Activated naive CD8-positive, alpha-beta T cell treated with anti-CD3 and anti-CD28 coated beads, Interleukin-2, amount 50 U/mL, for 24 hours (primary cell): Measurements from ENCODE around the gene CD68.
"Not testable (repeated sequence)": the region's sequence is repeated elsewhere in the genome, so short reads cannot be mapped to it uniquely, and the experiment has no call there.

Experiments
- ATAC-seq: fragments of 150-1000 bp; cut with Tn5 transposase; one replicate; pipeline ENCODE4 v1.10.0; 2021
- DNase-seq: peaks from one replicate; pipeline ENCODE4 v3.0.0; 2021
- H3K27ac Mint-ChIP-seq: one replicate; pipeline ENCODE4 v1.8.0; 2021; ENCODE audit warnings: mild to moderate bottlenecking, mixed read lengths
- H3K27me3 Mint-ChIP-seq: one replicate; pipeline ENCODE4 v1.8.0; 2021; ENCODE audit warnings: mixed read lengths
- H3K36me3 Mint-ChIP-seq: one replicate; pipeline ENCODE4 v1.8.0; 2021; ENCODE audit warnings: low read depth, mixed read lengths
- H3K4me1 Mint-ChIP-seq: one replicate; pipeline ENCODE4 v1.8.0; 2021; ENCODE audit warnings: mixed read lengths
- H3K4me3 Mint-ChIP-seq: one replicate; pipeline ENCODE4 v1.8.0; 2021; ENCODE audit warnings: mild to moderate bottlenecking, moderate library complexity, mixed read lengths
- H3K9me3 Mint-ChIP-seq: one replicate; pipeline ENCODE4 v1.8.0; 2021; ENCODE audit warnings: mixed read lengths

The CD68 gene

GRCh38 chr17:7583253-7584109, 4.0 kb downstream of the CD68 start, which contains the start of gene MPDU1:
Gene MPDU1 (plus strand): TSS chr17:7583852. CDS start chr17:7583863, 11 bp downstream.
- H3K27me3 Mint-ChIP-seq = no peaks in the 10 kb centered on the region
- peaks cover 69% of the 10 kb centered on the region for H3K4me1 Mint-ChIP-seq
- DNase-seq (peak; percentile 96), ATAC-seq (peak; percentile 59)
- H3K27ac Mint-ChIP-seq = peak within 1 kb of the TSS; percentile 100
- H3K4me3 Mint-ChIP-seq = peak within 1 kb of the TSS; percentile 96
- no peaks in the 10 kb centered on the region for H3K9me3 Mint-ChIP-seq
- H3K36me3 Mint-ChIP-seq = peaks cover 31% of the 10 kb centered on the region

GRCh38 chr17:7586673-7587419, 7.4 kb downstream of the CD68 start:
- H3K36me3 Mint-ChIP-seq = peaks cover 23% of the 10 kb centered on the region
- no peaks in the 10 kb centered on the region for H3K9me3 Mint-ChIP-seq
- no peak for DNase-seq
- H3K27ac Mint-ChIP-seq = peak overlapping the region; percentile 18
- peaks cover 37% of the 10 kb centered on the region for H3K4me1 Mint-ChIP-seq
- no peaks in the 10 kb centered on the region for H3K27me3 Mint-ChIP-seq
- H3K4me3 Mint-ChIP-seq = no peak overlapping the region
- no peak for ATAC-seq

DNA sequence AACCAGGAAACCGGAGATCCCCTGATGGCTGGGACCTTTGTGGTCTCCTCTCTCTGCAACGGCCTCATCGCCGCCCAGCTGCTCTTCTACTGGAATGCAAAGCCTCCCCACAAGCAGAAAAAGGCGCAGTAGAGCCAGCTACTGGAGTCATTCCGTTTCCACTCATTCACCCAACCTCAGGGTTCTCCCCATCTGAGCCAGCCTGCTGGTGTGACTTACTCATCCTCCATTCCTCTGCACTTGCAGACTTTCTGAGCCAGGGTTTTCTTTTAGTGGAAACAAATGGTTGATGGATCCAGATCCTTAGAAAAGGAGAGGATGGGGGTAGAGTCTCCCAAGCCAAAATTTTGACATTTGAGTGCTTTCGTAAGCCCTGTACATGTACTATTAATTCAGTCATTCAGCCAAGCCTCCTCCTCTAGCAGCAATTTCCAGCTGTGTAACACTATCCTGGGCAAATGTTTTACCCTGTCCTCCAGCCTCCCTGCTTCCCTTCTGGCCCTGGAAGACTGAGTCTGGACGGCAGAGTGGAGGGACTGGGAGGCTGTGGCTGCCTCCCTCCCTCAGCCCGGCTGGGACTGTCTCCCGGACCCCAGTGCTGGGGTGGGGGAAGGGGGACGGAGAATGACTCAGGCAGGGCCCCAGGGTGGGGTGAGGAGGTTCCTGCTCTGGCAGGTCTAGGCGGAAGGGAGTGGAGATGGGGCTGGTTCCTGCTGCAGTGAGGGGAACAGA, 8.1 kb downstream of the CD68 start:
- peaks cover 22% of the 10 kb centered on the region for H3K36me3 Mint-ChIP-seq
- DNase-seq = no peak
- no peaks in the 10 kb centered on the region for H3K27me3 Mint-ChIP-seq

GRCh38 chr17:7588553-7589203, 9.2 kb downstream of the CD68 start:
- H3K4me3 Mint-ChIP-seq = no peak overlapping the region
- no peaks in the 10 kb centered on the region for H3K9me3 Mint-ChIP-seq
- ATAC-seq (no peak), DNase-seq (no peak)
- H3K27me3 Mint-ChIP-seq = no peaks in the 10 kb centered on the region
- H3K27ac Mint-ChIP-seq = no peak overlapping the region
- peaks cover 29% of the 10 kb centered on the region for H3K36me3 Mint-ChIP-seq
- peaks cover 24% of the 10 kb centered on the region for H3K4me1 Mint-ChIP-seq

More for the DNA sequence above, 8.1 kb downstream of the CD68 start:
- no peak overlapping the region for H3K4me3 Mint-ChIP-seq
- H3K4me1 Mint-ChIP-seq = peaks cover 30% of the 10 kb centered on the region
- H3K9me3 Mint-ChIP-seq = no peaks in the 10 kb centered on the region
- H3K27ac Mint-ChIP-seq = no peak overlapping the region
- ATAC-seq = no peak

GRCh38 chr17:7589204-7589868, 9.9 kb downstream of the CD68 start:
- H3K27ac Mint-ChIP-seq = no peak overlapping the region
- peaks cover 32% of the 10 kb centered on the region for H3K36me3 Mint-ChIP-seq
- no peaks in the 10 kb centered on the region for H3K9me3 Mint-ChIP-seq
- peaks cover 19% of the 10 kb centered on the region for H3K4me1 Mint-ChIP-seq
- DNase-seq (peak; percentile 67), ATAC-seq (peak; percentile 70)
- H3K4me3 Mint-ChIP-seq = no peak overlapping the region
- no peaks in the 10 kb centered on the region for H3K27me3 Mint-ChIP-seq

- no peak within 1 kb of the TSS for H3K4me3 Mint-ChIP-seq
- peaks cover 31% of the 10 kb centered on the region for H3K36me3 Mint-ChIP-seq
- ATAC-seq (no peak), DNase-seq (no peak)
- no peaks in the 10 kb centered on the region for H3K9me3 Mint-ChIP-seq
- no peak within 1 kb of the TSS for H3K27ac Mint-ChIP-seq
- H3K27me3 Mint-ChIP-seq = no peaks in the 10 kb centered on the region
- H3K4me1 Mint-ChIP-seq = peaks cover 11% of the 10 kb centered on the region
Measured at GRCh38 chr17:7589891-7590691, 10.7 kb downstream of the CD68 start, which contains the start of gene SOX15. Gene SOX15 (minus strand): TSS chr17:7590094. CDS start chr17:7589676, 418 bp downstream.

- H3K27ac Mint-ChIP-seq = no peak overlapping the region
- peaks cover 7% of the 10 kb centered on the region for H3K4me1 Mint-ChIP-seq
- ATAC-seq (peak; percentile 22), DNase-seq (no peak)
- H3K36me3 Mint-ChIP-seq = peaks cover 35% of the 10 kb centered on the region
- H3K9me3 Mint-ChIP-seq = no peaks in the 10 kb centered on the region
- H3K27me3 Mint-ChIP-seq = no peaks in the 10 kb centered on the region
- no peak overlapping the region for H3K4me3 Mint-ChIP-seq
Measured at GRCh38 chr17:7590743-7591142, 11.3 kb downstream of the CD68 start.

- no peak for DNase-seq
- Mint-ChIP-seq H3K4me1 (peaks cover 2% of the 10 kb centered on the region), H3K9me3 (no peaks in the 10 kb centered on the region), H3K27me3 (no peaks in the 10 kb centered on the region), H3K27ac (peak overlapping the region; percentile 34), H3K36me3 (peaks cover 40% of the 10 kb centered on the region), H3K4me3 (no peak overlapping the region)
- no peak for ATAC-seq
Measured at GRCh38 chr17:7591596-7591995, 12.2 kb downstream of the CD68 start.

GRCh38 chr17:7592422-7593021, 13.1 kb downstream of the CD68 start:
- Mint-ChIP-seq H3K36me3 (peaks cover 44% of the 10 kb centered on the region), H3K4me1 (no peaks in the 10 kb centered on the region), H3K4me3 (no peak overlapping the region), H3K27ac (no peak overlapping the region), H3K27me3 (no peaks in the 10 kb centered on the region), H3K9me3 (no peaks in the 10 kb centered on the region)
- ATAC-seq = no peak
- no peak for DNase-seq

GRCh38 chr17:7593296-7593695, 13.9 kb downstream of the CD68 start:
- Mint-ChIP-seq H3K36me3 (peaks cover 45% of the 10 kb centered on the region), H3K27ac (peak overlapping the region; percentile 15), H3K9me3 (no peaks in the 10 kb centered on the region), H3K4me1 (no peaks in the 10 kb centered on the region), H3K4me3 (no peak overlapping the region), H3K27me3 (no peaks in the 10 kb centered on the region)
- DNase-seq (no peak), ATAC-seq (no peak)

DNA sequence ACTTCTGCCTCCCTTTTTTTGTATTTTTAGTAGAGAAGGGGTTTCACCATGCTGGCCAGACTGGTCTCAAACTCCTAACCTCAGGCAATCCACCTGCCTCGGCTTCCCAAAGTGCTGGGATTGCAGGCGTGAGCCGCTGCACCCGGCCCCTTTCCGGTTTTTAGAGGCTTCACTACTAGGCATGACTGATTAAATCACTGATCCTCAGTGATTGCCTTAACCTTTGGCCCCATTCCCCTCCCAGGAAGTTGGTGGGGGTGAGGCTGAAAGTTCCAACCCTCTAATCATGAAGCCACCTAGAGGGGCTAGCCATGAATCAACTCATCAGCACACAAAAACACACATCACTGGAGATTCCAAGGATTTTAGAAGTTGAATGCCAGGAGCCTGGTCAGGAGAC, 18.1 kb downstream of the CD68 start:
- ATAC-seq, H3K9me3 Mint-ChIP-seq, DNase-seq, H3K4me3 Mint-ChIP-seq, H3K27me3 Mint-ChIP-seq, H3K4me1 Mint-ChIP-seq, H3K27ac Mint-ChIP-seq: not testable (repeated sequence)
- peaks cover 53% of the 10 kb centered on the region for H3K36me3 Mint-ChIP-seq

GRCh38 chr17:7606280-7606679, 26.8 kb downstream of the CD68 start:
- no peak for ATAC-seq
- DNase-seq = no peak
- Mint-ChIP-seq H3K4me3 (no peak overlapping the region), H3K27ac (peak overlapping the region; percentile 47), H3K27me3 (no peaks in the 10 kb centered on the region), H3K4me1 (peaks cover 14% of the 10 kb centered on the region), H3K36me3 (peaks cover 36% of the 10 kb centered on the region), H3K9me3 (no peaks in the 10 kb centered on the region)

DNA sequence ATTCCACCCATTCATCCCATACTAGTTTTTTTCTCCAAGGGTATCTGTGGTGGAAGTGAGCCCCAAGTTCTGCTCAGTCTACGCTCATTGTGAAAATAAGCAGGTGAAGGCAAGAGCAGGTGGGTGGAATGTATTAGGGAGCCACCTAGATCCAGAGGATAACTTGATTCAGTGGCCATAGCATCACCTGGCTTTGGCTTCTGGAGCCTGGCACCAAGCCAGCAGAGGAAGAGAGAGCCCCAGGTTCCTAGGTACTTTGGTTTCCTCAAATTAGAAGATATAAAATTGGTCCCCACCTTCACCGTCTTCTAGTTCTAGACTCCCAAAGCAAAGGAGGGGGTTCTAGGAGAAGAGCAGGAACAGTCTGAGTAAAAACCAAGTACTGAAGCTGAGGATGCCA, 31.2 kb downstream of the CD68 start:
- Mint-ChIP-seq H3K4me1 (peaks cover 46% of the 10 kb centered on the region), H3K27me3 (peaks cover 1% of the 10 kb centered on the region), H3K27ac (no peak overlapping the region), H3K4me3 (no peak overlapping the region), H3K36me3 (peaks cover 26% of the 10 kb centered on the region), H3K9me3 (no peaks in the 10 kb centered on the region)
- DNase-seq = no peak
- no peak for ATAC-seq
